K562 (cell line): ENCODE data around the gene DGKZ. TPM values are rescaled to one million over a fixed set of nuclear protein-coding genes. Genes with fewer than 3 reads are reported as not detected.

Source experiments
- BCL6 ChIP-seq: fragments of 250-450 bp; sonication (Bioruptor Pico); IDR thresholded peaks from 2 replicates; pipeline ENCODE4 v1.4.0; 2020
- BHLHE40 ChIP-seq: IDR thresholded peaks from 2 replicates; pipeline ENCODE4 v1.6.1; 2011; ENCODE audit warnings: low read length, improper control_type of control experiment
- BRF2 ChIP-seq: IDR thresholded peaks from 3 replicates; pipeline ENCODE4 v1.6.1; 2011; ENCODE audit warnings: borderline replicate concordance, mild to moderate bottlenecking; ENCODE audit not compliant: insufficient read length, insufficient read depth
- ERF ChIP-seq: fragments of 450-650 bp; formaldehyde crosslinking; IDR thresholded peaks from 2 replicates; pipeline ENCODE4 v1.4.0; 2020; ENCODE audit warnings: mild to moderate bottlenecking, mixed read lengths
- HDAC3 ChIP-seq: fragments of 450-650 bp; IDR thresholded peaks from 2 replicates; pipeline ENCODE4 v1.6.1; 2018; ENCODE audit warnings: borderline replicate concordance, mild to moderate bottlenecking, moderate library complexity; ENCODE audit not compliant: partially characterized antibody
- JUN ChIP-seq, 2 experiments: sonication (generic) in 1 of 2; formaldehyde crosslinking in 1 of 2; IDR thresholded peaks; 2 replicates each; pipeline versions ENCODE4 v1.6.1 to v1.8.0; 2012 to 2022; ENCODE audit warnings: borderline replicate concordance in 2 of 2, mild to moderate bottlenecking in 2 of 2, improper control_type of control experiment in 1 of 2, low read depth in 1 of 2, low read length in 1 of 2, missing genetic modification reagents in 1 of 2
- NR2C2 ChIP-seq, 2 experiments: fragments of 200-800 bp in 1 of 2; sonication (Bioruptor generic) in 1 of 2; sonication (generic) in 1 of 2; formaldehyde crosslinking in 1 of 2; IDR thresholded peaks; 2 replicates each; pipeline versions ENCODE4 v1.6.1 to v1.8.0; 2016 to 2022; ENCODE audit warnings: mild to moderate bottlenecking in 1 of 2, missing compliant biosample characterization in 1 of 2, missing genetic modification characterization in 1 of 2, missing genetic modification reagents in 1 of 2
- RB1 ChIP-seq: fragments of 450-650 bp; IDR thresholded peaks from 2 replicates; pipeline ENCODE4 v1.6.1; 2017; ENCODE audit warnings: low read depth, mild to moderate bottlenecking
- REST ChIP-seq, 2 experiments: fragments of 450-650 bp; formaldehyde crosslinking in 1 of 2; IDR thresholded peaks; 2 replicates each; pipeline versions ENCODE4 v1.4.0 to v1.6.1; 2014 to 2020; ENCODE audit warnings: mild to moderate bottlenecking in 2 of 2, borderline replicate concordance in 1 of 2, low read depth in 1 of 2
- YY1 ChIP-seq, 3 experiments: IDR thresholded peaks; 2 replicates each; pipeline ENCODE4 v1.6.1; 2011; ENCODE audit warnings: low read length in 2 of 3, mild to moderate bottlenecking in 2 of 3, moderate library complexity in 2 of 3, borderline replicate concordance in 1 of 3, control low read depth in 1 of 3, low read depth in 1 of 3; ENCODE audit not compliant: insufficient read depth in 3 of 3, insufficient replicate concordance in 2 of 3, control insufficient read depth in 1 of 3, insufficient read length in 1 of 3; ENCODE audit errors: extremely low read depth in 1 of 3
- ZNF277 ChIP-seq: fragments of 250-450 bp; sonication (Bioruptor Pico); IDR thresholded peaks from 2 replicates; pipeline ENCODE4 v1.8.0; 2022; ENCODE audit warnings: inconsistent platforms, mild to moderate bottlenecking, moderate library complexity, borderline replicate concordance
- ZSCAN32 ChIP-seq: fragments of 450-650 bp; formaldehyde crosslinking; IDR thresholded peaks from 2 replicates; pipeline ENCODE4 v1.4.0; 2020; ENCODE audit warnings: mild to moderate bottlenecking, moderate library complexity
- polyA plus RNA-seq, 8 experiments: library from polyadenylated mRNA; depleted of rRNA in 4 of 8; stranded (reverse) in 5 of 8; unstranded in 3 of 8; fragments of >200 nt; fragmentation: Nextera tagmentation in 2 of 8; fragmentation: Illumina TruSeq in 1 of 8; extraction: Ambion mirVana in 2 of 8; extraction: Trizol in 1 of 8; gene quantifications; 2 replicates each; pipeline versions ENCODE4 v1.2.1 to v1.2.3, GENCODE V29; 2011 to 2014; ENCODE audit warnings: inconsistent platforms in 1 of 8, missing spikeins in 1 of 8
- total RNA-seq, 7 experiments: library from RNA; depleted of rRNA in 6 of 7; stranded (reverse); fragments of >200 nt in 6 of 7; fragmentation: Illumina TruSeq in 2 of 7; extraction: Trizol in 2 of 7; gene quantifications; 2 replicates each; pipeline versions ENCODE4 v1.2.1 to v1.2.3, GENCODE V29; 2011 to 2021; ENCODE audit warnings: low replicate concordance in 1 of 7

DGKZ gene
- total and polyA plus RNA-seq, 9 of the 15 experiments (the other 6 are each of a cell fraction or from before 2014, with no cell fraction given), result 0.51 to 100 (median 44.2) TPM

- TF ChIP-seq RB1 (peak; percentile 27; the same call in 1 of the 2 replicates), HDAC3 (no peak), ZSCAN32 (CRISPR knock-in tag) (no peak), ZNF277 (CRISPR knock-in tag) (no peak), BCL6 (CRISPR knock-in tag) (no peak), BRF2 (no peak), JUN (IDR thresholded peaks at IDR 0.05; ENCODE audit: borderline replicate concordance, low read depth, low read length) (no peak), JUN (CRISPR knock-in tag; IDR thresholded peaks at IDR 0.05; ENCODE audit: borderline replicate concordance) (no peak), REST (IDR thresholded peaks at IDR 0.05; ENCODE audit: borderline replicate concordance) (peak; percentile 85), REST (CRISPR knock-in tag; IDR thresholded peaks at IDR 0.05; ENCODE audit: low read depth) (no peak), YY1 (IDR thresholded peaks at IDR 0.05; ENCODE audit: borderline replicate concordance in 1 of 3, control insufficient read depth in 1 of 3, extremely low read depth in 1 of 3, insufficient read depth in 3 of 3, insufficient read length in 1 of 3, insufficient replicate concordance in 2 of 3, low read depth in 1 of 3, low read length in 2 of 3) (peak in 1 of 3 experiments; percentile 19), NR2C2 (CRISPR knock-in tag; IDR thresholded peaks at IDR 0.05) (no peak), NR2C2 (tag; IDR thresholded peaks at IDR 0.05) (peak; percentile 55), BHLHE40 (no peak), ERF (CRISPR knock-in tag) (no peak)
Observed at GRCh38 chr11:46308631-46309419, 38.4 kb upstream of the DGKZ start (continued).
